Measurements from ENCODE around the gene HMOX2.

DNA sequence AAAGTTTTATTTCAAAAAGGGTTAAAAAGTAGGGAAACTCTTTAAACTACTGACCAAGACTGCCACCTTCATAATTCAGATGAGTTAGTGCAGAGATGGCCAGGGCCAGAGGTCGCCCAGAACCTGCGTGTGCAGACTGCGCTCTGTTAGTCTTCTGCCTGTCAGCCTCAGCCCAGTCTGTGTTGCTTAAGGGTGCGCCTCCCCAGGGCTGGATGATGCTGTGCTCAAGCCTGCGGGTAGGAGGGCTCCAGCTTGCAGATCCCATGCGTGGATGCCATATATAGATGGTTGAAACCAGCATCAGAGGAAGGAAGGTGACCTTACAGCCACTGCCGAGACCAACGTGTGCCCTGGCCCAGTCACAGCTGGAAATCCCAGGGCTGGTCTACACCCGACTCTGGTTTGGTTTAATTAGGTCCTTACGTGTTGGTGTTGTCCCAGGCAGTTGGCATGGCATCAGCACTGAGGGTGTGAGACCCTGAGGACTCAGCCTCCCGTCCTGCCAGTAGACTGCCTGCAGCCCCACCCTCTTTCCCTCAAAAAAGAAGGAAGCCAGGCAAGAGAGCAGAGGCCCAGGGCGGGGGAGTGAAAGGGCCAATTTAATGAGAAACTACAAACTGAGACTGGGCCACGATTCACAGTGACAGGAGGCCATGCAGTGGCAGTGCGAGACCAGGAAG, 34.7 kb downstream of the HMOX2 start:
- TF ChIP-seq CTCF (IDR thresholded peaks at IDR 0.05) (no peak), ZFX (IDR thresholded peaks at IDR 0.05; ENCODE audit: borderline replicate concordance) (no peak)
